ENCODE data around the gene GAB2. TPM values are rescaled to one million over a fixed set of nuclear protein-coding genes. Genes with fewer than 3 reads are reported as not detected.

GAB2 gene
- total RNA-seq, 2 experiments from 2014 or later, result 1.2 to 1.3 TPM

DNA sequence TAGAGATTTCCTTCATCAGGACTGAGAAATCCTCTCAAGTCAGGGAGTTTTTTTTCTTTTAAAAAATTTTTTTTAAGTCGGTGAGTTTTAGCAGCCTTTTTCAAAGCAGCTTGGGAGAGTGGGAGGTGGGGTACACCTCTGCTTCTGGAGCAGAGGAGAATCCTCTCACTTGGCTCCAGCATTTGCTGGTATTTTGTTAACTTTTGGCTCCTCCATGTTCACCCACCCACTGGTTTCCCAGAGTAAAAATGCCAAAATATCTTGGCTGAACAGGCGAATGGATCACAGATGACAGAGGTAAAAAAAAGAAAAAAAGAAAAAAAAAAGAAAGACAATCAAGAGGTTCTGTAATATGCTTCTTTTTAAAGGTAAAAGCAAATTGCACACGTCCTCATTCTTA is 68.0 kb downstream of the GAB2 start:
- Histone ChIP-seq H3K4me1 (ENCODE audit: insufficient read depth, low read length, poor library complexity, severe bottlenecking) (peaks cover 19% of the 10 kb centered on the region), H4K20me1 (ENCODE audit: insufficient read depth, low read length) (no peaks in the 10 kb centered on the region), H3K4me3 (ENCODE audit: low read depth, low read length, poor library complexity, severe bottlenecking) (no peak overlapping the region), H3K4me2 (ENCODE audit: low read length) (peak overlapping the region; percentile 63), H3K36me3 (ENCODE audit: insufficient read depth, low read length) (no peaks in the 10 kb centered on the region), H3K9me3 (ENCODE audit: low read length) (no peaks in the 10 kb centered on the region), H3K27ac (ENCODE audit: low read depth, low read length, poor library complexity, severe bottlenecking) (no peak overlapping the region), H3K9me2 (ENCODE audit: insufficient read depth, low read length) (no peaks in the 10 kb centered on the region), H2AFZ (ENCODE audit: low read length) (peak overlapping the region; percentile 98), H3K79me2 (ENCODE audit: insufficient read depth, low read depth, low read length) (no peaks in the 10 kb centered on the region)
- ChIA-PET CTCF (ENCODE audit: unreplicated experiment) (no interaction called here), POLR2A (interaction anchor here (0.7 kb wide), 1 partner anchor 190 kb away, joined by 3 read pairs; no protein-coding TSS in a partner anchor)
- intact Hi-C loops (cut with micrococcal nuclease; ENCODE audit: unreplicated experiment), result no loop called here
- TF ChIP-seq EZH2phosphoT487 (IDR thresholded peaks at IDR 0.05; ENCODE audit: borderline replicate concordance, low read depth, low read length), result no peak
- TF ChIP-seq, protein P1, sequence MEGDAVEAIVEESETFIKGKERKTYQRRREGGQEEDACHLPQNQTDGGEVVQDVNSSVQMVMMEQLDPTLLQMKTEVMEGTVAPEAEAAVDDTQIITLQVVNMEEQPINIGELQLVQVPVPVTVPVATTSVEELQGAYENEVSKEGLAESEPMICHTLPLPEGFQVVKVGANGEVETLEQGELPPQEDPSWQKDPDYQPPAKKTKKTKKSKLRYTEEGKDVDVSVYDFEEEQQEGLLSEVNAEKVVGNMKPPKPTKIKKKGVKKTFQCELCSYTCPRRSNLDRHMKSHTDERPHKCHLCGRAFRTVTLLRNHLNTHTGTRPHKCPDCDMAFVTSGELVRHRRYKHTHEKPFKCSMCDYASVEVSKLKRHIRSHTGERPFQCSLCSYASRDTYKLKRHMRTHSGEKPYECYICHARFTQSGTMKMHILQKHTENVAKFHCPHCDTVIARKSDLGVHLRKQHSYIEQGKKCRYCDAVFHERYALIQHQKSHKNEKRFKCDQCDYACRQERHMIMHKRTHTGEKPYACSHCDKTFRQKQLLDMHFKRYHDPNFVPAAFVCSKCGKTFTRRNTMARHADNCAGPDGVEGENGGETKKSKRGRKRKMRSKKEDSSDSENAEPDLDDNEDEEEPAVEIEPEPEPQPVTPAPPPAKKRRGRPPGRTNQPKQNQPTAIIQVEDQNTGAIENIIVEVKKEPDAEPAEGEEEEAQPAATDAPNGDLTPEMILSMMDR (conservative IDR thresholded peaks at IDR 0.05; ENCODE audit: low read length), result no peak
- no peak for DNase-seq (ENCODE audit: low spot score)
- no TSS peak for BruUV-seq (replicated peaks)

DNA sequence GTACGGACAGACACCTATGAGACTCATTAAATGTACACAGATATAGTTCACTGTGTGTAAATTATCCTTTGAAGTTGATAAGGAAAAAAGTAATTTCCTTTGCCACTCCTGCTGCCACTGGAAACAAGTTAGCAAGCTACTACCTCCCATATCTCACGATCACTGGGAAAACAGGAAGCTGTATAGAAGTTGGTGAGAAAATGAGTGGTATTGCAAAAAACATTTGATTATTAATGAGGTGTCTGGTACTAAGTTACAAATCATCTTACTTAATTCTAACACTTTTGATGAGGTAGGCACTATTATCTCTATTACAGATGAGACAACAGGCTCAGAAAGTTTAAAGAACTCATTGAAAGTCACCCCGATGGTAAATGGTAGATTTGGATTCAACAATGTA is 68.5 kb downstream of the GAB2 start:
- POLR2A ChIA-PET, result interaction anchor here (0.7 kb wide), 1 partner anchor 190 kb away, joined by 3 read pairs; no protein-coding TSS in a partner anchor
- Histone ChIP-seq H3K4me2 (ENCODE audit: low read length) (no peak overlapping the region), H3K4me3 (ENCODE audit: low read depth, low read length, poor library complexity, severe bottlenecking) (no peak overlapping the region), H4K20me1 (ENCODE audit: insufficient read depth, low read length) (no peaks in the 10 kb centered on the region), H3K9me3 (ENCODE audit: low read length) (no peaks in the 10 kb centered on the region), H3K79me2 (ENCODE audit: insufficient read depth, low read depth, low read length) (no peaks in the 10 kb centered on the region), H3K27ac (ENCODE audit: low read depth, low read length, poor library complexity, severe bottlenecking) (no peak overlapping the region), H2AFZ (ENCODE audit: low read length) (no peak overlapping the region), H3K9me2 (ENCODE audit: insufficient read depth, low read length) (no peaks in the 10 kb centered on the region), H3K36me3 (ENCODE audit: insufficient read depth, low read length) (no peaks in the 10 kb centered on the region), H3K4me1 (ENCODE audit: insufficient read depth, low read length, poor library complexity, severe bottlenecking) (peaks cover 19% of the 10 kb centered on the region)
- no peak for TF ChIP-seq EZH2phosphoT487 (IDR thresholded peaks at IDR 0.05; ENCODE audit: borderline replicate concordance, low read depth, low read length)
- TF ChIP-seq, protein P1 (conservative IDR thresholded peaks at IDR 0.05; ENCODE audit: low read length), result no peak
- intact Hi-C loops (cut with micrococcal nuclease; ENCODE audit: unreplicated experiment), result no loop called here
- DNase-seq (ENCODE audit: low spot score), result no peak
- BruUV-seq (replicated peaks), result no TSS peak
- CTCF ChIA-PET (ENCODE audit: unreplicated experiment), result no interaction called here

DNA sequence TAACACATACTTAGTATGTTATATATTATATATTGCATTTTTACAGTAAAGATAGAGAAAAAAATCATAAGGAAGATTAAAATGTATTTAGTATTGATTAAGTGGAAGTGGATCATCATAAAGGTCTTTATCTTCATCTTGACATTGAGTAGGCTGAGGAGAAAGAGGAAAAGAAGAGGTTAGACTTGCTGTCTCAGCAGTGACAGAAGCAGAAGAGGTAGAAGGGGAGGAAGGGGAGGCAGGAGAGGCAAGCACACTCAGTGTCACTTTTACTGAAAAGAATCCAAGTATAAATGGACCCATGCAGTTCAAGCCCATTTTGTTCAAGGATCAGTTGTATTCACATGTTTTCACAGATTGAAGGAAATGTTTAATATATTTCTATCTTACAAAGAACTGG is 69.7 kb downstream of the GAB2 start:
- no peaks in the 10 kb centered on the region for H4K20me1 ChIP-seq (ENCODE audit: insufficient read depth, low read length)
- ChIA-PET POLR2A (no interaction called here), CTCF (ENCODE audit: unreplicated experiment) (no interaction called here)
- H3K4me1 ChIP-seq (ENCODE audit: insufficient read depth, low read length, poor library complexity, severe bottlenecking), result peaks cover 19% of the 10 kb centered on the region
- no peaks in the 10 kb centered on the region for H3K79me2 ChIP-seq (ENCODE audit: insufficient read depth, low read depth, low read length)
- BruUV-seq (replicated peaks), result no TSS peak
- DNase-seq (ENCODE audit: low spot score), result no peak
- no peaks in the 10 kb centered on the region for H3K9me3 ChIP-seq (ENCODE audit: low read length)
- no peaks in the 10 kb centered on the region for H3K9me2 ChIP-seq (ENCODE audit: insufficient read depth, low read length)
- H3K4me3 ChIP-seq (ENCODE audit: low read depth, low read length, poor library complexity, severe bottlenecking), result no peak overlapping the region
- intact Hi-C loops (cut with micrococcal nuclease; ENCODE audit: unreplicated experiment), result no loop called here
- no peak overlapping the region for H3K27ac ChIP-seq (ENCODE audit: low read depth, low read length, poor library complexity, severe bottlenecking)
- H2AFZ ChIP-seq (ENCODE audit: low read length), result no peak overlapping the region
- TF ChIP-seq, protein P1 (conservative IDR thresholded peaks at IDR 0.05; ENCODE audit: low read length), result no peak
- no peak for TF ChIP-seq EZH2phosphoT487 (IDR thresholded peaks at IDR 0.05; ENCODE audit: borderline replicate concordance, low read depth, low read length)
- H3K4me2 ChIP-seq (ENCODE audit: low read length), result no peak overlapping the region
- H3K36me3 ChIP-seq (ENCODE audit: insufficient read depth, low read length), result no peaks in the 10 kb centered on the region
